ENCODE measurements around the gene TEC. TPM values are rescaled to one million over a fixed set of nuclear protein-coding genes. Genes with fewer than 3 reads are reported as not detected.
A peak's percentile ranks its signal among the peaks of the same experiment; 100 is the strongest.

Gene TEC
- polyA plus RNA-seq, 1 donor (not counting 4 experiments of a cell fraction or from before 2014, with no cell fraction given) = 0.39 TPM

DNA sequence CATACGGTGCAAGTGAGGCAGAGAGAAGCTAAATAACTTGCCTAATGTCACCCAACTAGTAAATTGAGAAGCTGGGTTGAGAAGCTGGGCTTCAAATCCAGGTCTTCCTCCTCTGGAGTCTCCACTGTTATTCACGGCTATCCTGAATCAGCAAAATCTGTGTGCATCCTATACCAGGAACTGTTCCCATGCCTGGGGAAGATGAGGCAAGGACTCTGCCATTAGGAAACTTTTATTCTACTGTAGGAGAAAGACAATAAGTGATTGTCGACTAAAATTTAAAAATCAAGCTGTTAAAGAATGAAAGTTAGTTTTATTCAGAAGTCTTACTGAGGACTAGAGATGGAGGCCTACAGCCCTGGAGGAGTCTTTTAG, 872 bp upstream of the TEC start:
- H2AFZ ChIP-seq (ENCODE audit: control insufficient read depth, low read length) = peak overlapping the region; percentile 87
- H3K9me3 ChIP-seq (ENCODE audit: control insufficient read depth, low read depth, low read length) = no peaks in the 10 kb centered on the region
- no peak overlapping the region for H3K27ac ChIP-seq (ENCODE audit: control insufficient read depth, insufficient read depth, low read length)
- TF ChIP-seq, protein P1, sequence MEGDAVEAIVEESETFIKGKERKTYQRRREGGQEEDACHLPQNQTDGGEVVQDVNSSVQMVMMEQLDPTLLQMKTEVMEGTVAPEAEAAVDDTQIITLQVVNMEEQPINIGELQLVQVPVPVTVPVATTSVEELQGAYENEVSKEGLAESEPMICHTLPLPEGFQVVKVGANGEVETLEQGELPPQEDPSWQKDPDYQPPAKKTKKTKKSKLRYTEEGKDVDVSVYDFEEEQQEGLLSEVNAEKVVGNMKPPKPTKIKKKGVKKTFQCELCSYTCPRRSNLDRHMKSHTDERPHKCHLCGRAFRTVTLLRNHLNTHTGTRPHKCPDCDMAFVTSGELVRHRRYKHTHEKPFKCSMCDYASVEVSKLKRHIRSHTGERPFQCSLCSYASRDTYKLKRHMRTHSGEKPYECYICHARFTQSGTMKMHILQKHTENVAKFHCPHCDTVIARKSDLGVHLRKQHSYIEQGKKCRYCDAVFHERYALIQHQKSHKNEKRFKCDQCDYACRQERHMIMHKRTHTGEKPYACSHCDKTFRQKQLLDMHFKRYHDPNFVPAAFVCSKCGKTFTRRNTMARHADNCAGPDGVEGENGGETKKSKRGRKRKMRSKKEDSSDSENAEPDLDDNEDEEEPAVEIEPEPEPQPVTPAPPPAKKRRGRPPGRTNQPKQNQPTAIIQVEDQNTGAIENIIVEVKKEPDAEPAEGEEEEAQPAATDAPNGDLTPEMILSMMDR (optimal IDR thresholded peaks at IDR 0.05 in 1 of 3, IDR thresholded peaks at IDR 0.05 in 1 of 3, conservative IDR thresholded peaks at IDR 0.05 in 1 of 3; ENCODE audit: extremely low read depth in 1 of 3, insufficient read depth in 2 of 3, low read length in 3 of 3) = no peak
- TF ChIP-seq EZH2 (IDR thresholded peaks at IDR 0.05; ENCODE audit: low read length) = no peak
- dilution Hi-C loops (cut with MboI; ENCODE audit: extremely low pct_ligation_motif_present, low sequenced_read_pairs) = no loop called here
- H3K27me3 ChIP-seq (ENCODE audit: control insufficient read depth, extremely low read depth, insufficient read depth, low read length) = no peaks in the 10 kb centered on the region
- DNase-seq (ENCODE audit: low read depth, low spot score) (no peak), FAIRE-seq (no peak)
- no peak overlapping the region for H3K9ac ChIP-seq (ENCODE audit: control insufficient read depth, extremely low read depth, insufficient read depth, low read length)
- peak overlapping the region in 1 of 3 experiments; percentile 56 for H3K4me3 ChIP-seq (ENCODE audit: control insufficient read depth in 2 of 3, extremely low read depth in 1 of 3, insufficient read depth in 2 of 3, low read depth in 1 of 3, low read length in 3 of 3)
- H3K79me2 ChIP-seq (ENCODE audit: control insufficient read depth, insufficient read depth, low read length) = no peaks in the 10 kb centered on the region
- H3K4me1 ChIP-seq (ENCODE audit: control insufficient read depth, extremely low read depth, insufficient read depth, low read length) = peaks cover 2% of the 10 kb centered on the region
- H3K36me3 ChIP-seq (ENCODE audit: control insufficient read depth in 2 of 2, extremely low read depth in 1 of 2, insufficient read depth in 2 of 2, low read length in 2 of 2) = no peaks in the 10 kb centered on the region
- H3K9me1 ChIP-seq (ENCODE audit: control insufficient read depth, extremely low read depth, insufficient read depth, low read length) = no peaks in the 10 kb centered on the region
- no peaks in the 10 kb centered on the region for H4K20me1 ChIP-seq (ENCODE audit: control insufficient read depth, extremely low read depth, insufficient read depth, low read length)
- peak overlapping the region; percentile 65 for H3K4me2 ChIP-seq (ENCODE audit: control insufficient read depth, extremely low read depth, insufficient read depth, low read depth, low read length)

DNA sequence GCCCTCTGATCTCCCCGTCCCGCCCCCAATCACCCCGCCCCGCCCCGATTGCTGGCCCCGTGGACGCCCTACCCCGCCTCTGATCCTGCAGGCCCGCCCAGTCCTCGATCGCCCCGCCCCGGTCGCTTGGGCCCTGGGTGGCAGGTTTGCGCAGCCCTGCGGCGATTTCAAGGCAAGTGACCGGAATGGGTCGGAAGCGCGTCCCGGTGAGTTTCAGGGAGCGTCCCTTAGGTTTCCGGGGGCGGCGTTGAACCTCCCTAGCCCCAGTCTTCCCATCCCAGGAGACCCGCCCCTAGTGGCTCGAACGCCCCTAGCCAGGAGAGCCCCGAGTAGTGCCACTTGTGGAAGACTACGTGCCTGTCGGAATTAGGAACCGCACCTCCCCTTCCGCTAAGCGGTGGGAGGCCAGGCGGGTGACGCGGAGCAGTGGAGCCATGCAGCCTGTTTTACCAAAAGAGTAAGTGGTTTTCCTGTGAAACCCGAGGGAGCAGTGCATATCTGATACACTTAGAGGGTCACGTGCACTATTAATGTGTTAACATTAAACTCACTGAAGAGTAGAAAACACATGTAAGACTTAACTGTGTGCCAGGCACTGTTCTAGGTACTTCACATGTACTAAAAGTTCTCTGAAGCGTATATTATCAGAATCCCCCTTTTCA, 354 bp upstream of the TEC start:
- H3K9ac ChIP-seq (ENCODE audit: control insufficient read depth, extremely low read depth, insufficient read depth, low read length) = peak overlapping the region; percentile 52
- no peaks in the 10 kb centered on the region for H3K79me2 ChIP-seq (ENCODE audit: control insufficient read depth, insufficient read depth, low read length)
- H3K4me2 ChIP-seq (ENCODE audit: control insufficient read depth, extremely low read depth, insufficient read depth, low read depth, low read length) = peak overlapping the region; percentile 65
- peaks cover 2% of the 10 kb centered on the region for H3K4me1 ChIP-seq (ENCODE audit: control insufficient read depth, extremely low read depth, insufficient read depth, low read length)
- H3K27me3 ChIP-seq (ENCODE audit: control insufficient read depth, extremely low read depth, insufficient read depth, low read length) = no peaks in the 10 kb centered on the region
- H2AFZ ChIP-seq (ENCODE audit: control insufficient read depth, low read length) = peak overlapping the region; percentile 87
- no peaks in the 10 kb centered on the region for H3K9me3 ChIP-seq (ENCODE audit: control insufficient read depth, low read depth, low read length)
- peak; percentile 25 for DNase-seq (ENCODE audit: low read depth, low spot score)
- peak overlapping the region; percentile 56 to 76 (median 76) for H3K4me3 ChIP-seq (ENCODE audit: control insufficient read depth in 2 of 3, extremely low read depth in 1 of 3, insufficient read depth in 2 of 3, low read depth in 1 of 3, low read length in 3 of 3)
- no peaks in the 10 kb centered on the region for H4K20me1 ChIP-seq (ENCODE audit: control insufficient read depth, extremely low read depth, insufficient read depth, low read length)
- H3K9me1 ChIP-seq (ENCODE audit: control insufficient read depth, extremely low read depth, insufficient read depth, low read length) = no peaks in the 10 kb centered on the region
- TF ChIP-seq EZH2 (IDR thresholded peaks at IDR 0.05; ENCODE audit: low read length) = no peak
- TF ChIP-seq, protein P1 (optimal IDR thresholded peaks at IDR 0.05 in 1 of 3, IDR thresholded peaks at IDR 0.05 in 1 of 3, conservative IDR thresholded peaks at IDR 0.05 in 1 of 3; ENCODE audit: extremely low read depth in 1 of 3, insufficient read depth in 2 of 3, low read length in 3 of 3) = peak in 2 of 3 experiments; percentile 11 to 32
- dilution Hi-C loops (cut with MboI; ENCODE audit: extremely low pct_ligation_motif_present, low sequenced_read_pairs) = no loop called here
- FAIRE-seq = peak; percentile 5
- no peaks in the 10 kb centered on the region for H3K36me3 ChIP-seq (ENCODE audit: control insufficient read depth in 2 of 2, extremely low read depth in 1 of 2, insufficient read depth in 2 of 2, low read length in 2 of 2)
- no peak overlapping the region for H3K27ac ChIP-seq (ENCODE audit: control insufficient read depth, insufficient read depth, low read length)

Data from keratinocyte (primary cell).